IPS-NIHi11 (cell line): ENCODE measurements around the gene ABCB8.
"Not testable (repeated sequence)": the region's sequence is repeated elsewhere in the genome, so short reads cannot be mapped to it uniquely, and the experiment has no call there.

ENCODE experiments used
- DNase-seq: peaks from one replicate; pipeline ENCODE4 v3.0.0; 2012; ENCODE audit warnings: mixed read lengths, low spot score

ABCB8 gene

DNA sequence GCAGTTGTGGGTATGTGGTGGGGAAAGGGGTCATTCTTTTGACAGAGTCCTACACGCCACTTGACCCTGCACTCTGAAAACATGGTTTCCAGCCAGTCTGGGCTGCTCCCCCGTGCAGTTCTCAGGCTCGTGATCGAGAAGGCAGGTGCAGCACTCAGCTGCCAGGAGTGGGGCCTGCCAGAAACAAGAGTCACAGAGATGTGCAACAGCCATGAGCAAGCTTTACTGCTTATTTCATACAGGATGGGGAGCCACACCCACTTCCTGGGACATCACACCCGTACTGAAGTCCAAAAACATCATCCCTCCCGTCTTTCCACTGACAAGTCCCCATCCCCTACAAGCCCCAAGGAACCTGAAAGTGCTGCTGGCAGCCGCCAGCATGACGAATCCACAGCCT is 13.3 kb upstream of the ABCB8 start:
- no peak for DNase-seq

DNA sequence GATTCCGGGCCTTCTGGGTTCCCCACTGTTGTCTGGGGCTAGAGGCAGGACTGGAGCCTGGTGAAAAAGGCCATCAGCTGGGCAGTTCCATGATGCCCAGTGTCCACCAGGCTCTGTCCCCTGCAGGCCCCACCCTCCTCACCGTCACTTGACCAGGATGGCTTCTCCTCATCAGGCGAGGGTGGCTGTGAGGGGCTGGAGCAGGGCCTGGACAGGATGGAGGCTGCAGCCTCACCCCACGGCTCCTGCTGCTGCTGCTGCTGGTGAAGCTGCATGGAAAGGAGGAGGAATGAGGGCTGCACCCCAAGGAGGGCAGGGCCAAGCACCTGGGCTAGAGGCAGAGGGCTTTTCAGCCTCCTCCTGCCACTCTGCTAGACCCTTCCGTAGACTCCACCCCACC is 12.3 kb upstream of the ABCB8 start:
- no peak for DNase-seq

GRCh38 chr7:151016505-151016904 is 11.7 kb upstream of the ABCB8 start:
- DNase-seq: no peak

DNA sequence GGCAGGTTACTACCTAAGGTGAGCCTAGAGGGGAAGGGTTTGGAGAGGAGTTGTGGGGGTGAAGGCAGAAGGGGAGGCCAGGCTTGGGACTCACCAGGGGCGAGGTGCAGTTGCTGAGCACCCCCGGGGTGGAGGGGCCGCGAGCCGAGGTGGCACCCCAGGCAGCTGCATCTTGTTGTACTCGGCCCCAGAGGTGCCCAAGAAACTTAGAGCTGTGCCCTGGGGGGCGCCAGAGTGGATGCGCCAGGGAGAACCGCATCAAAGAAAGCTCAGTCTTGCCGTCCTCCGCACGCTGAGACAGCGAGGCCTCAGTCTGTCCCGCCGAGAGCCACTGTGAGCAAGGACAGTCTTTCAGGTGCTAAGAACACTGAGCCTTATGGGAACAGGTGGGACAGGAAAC is 11.3 kb upstream of the ABCB8 start:
- DNase-seq: no peak

DNA sequence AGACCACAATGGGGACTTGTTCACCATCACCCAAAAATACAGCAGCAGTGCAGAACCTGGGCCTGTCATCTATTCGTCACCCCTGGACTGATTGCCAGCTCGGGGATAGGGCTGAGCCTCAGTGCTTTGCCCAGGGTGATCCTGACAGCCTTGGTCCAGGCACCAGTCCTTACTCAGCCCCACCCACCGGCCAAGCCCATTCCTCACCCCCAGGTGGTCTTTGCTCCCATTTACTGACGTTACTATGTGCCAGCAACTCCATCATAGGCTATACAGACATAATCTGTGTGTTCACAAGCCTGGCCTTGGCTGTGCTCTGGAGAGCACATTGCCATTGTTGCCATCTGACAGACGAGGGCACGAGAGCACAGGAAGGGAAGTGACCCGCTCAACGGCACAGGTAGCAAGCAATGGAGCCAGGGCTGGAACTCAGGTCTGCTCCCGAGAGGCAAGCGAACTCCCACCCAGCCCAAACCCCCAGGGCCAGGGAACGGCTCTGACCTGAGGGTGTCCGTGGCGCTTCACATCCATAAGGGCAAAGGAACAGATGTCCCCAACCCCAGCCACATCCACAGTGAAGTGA is 10.8 kb upstream of the ABCB8 start:
- DNase-seq: no peak

- peak; percentile 84 for DNase-seq
Measured at GRCh38 chr7:151017953-151018420, 10.3 kb upstream of the ABCB8 start.

- peak; percentile 58 for DNase-seq
Measured at GRCh38 chr7:151018421-151019129, 9.7 kb upstream of the ABCB8 start.

GRCh38 chr7:151019130-151019447 is 9.2 kb upstream of the ABCB8 start:
- no peak for DNase-seq

- no peak for DNase-seq
Measured at GRCh38 chr7:151020231-151020630, 8.0 kb upstream of the ABCB8 start.

- no peak for DNase-seq
Measured at GRCh38 chr7:151023232-151023631, 5.0 kb upstream of the ABCB8 start.

DNA sequence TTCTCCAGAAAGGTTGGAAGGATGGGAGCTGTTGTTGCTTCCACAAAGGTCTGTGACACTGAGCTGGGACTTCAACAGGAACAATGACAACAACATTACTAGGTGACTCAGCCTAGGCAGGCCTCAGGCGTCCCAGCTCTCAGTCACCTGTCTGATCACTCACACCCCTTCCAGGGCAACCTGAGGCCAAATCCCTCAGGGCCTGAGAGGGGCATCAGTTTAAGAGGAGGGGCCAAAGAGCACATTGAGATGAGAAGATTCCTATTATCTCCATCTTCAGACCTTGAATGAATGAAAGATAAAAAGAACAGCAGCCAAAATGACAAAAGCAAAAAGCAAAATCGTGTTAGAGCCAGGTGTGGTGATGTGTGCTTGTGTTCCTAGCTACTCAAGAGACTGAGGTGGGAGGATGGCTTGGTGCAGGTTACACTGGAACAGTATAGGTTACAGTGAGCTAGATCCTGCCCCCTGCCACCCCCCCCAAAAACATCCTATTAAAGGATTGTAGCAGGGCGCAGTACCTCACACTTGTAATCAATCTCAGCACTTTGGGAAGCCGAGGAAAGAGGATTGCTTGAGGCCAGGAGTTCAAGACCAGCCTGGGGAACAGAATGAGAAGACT is 3.7 kb upstream of the ABCB8 start, which contains the start of gene ATG9B:
TSS of gene ATG9B (minus strand) at position 60 of the 622 bp plus-strand sequence. CDS start 71 bp downstream, outside the sequence.
- no peak for DNase-seq

DNA sequence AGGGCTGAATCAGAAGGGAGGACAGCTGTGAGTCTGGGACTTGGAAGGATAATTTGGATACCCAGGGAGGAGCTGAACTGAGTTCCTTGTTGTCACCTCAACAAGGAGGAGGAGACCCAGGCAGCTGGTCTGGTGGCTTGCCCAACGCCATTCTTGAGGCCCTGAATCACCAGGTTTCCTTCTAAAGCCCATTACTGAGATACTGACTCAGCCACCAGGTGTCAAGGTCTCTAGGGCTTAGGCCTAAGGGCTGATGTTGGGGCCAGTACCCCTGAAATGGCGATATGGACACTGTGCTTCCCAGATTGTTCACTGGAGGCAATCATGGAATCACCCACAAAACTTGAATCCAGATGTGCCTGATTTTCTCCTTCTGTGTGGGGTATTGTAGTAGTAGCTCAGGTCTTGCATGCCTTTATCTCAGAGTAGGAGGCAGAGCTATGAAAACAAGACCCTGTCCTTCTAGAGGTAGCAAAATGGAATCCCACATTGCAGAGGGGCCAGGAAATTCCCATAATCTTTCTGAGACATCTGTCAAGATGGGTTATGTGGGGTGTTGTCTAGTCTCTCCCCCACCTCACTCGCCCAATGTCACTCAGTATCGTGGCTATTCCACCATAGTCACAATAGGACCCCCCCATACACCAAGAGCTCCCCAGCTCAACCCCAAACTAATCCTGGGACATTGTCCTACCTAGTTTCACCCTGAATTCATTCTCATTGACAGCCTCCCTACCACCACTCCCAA is 2.2 kb upstream of the ABCB8 start:
- no peak for DNase-seq

DNA sequence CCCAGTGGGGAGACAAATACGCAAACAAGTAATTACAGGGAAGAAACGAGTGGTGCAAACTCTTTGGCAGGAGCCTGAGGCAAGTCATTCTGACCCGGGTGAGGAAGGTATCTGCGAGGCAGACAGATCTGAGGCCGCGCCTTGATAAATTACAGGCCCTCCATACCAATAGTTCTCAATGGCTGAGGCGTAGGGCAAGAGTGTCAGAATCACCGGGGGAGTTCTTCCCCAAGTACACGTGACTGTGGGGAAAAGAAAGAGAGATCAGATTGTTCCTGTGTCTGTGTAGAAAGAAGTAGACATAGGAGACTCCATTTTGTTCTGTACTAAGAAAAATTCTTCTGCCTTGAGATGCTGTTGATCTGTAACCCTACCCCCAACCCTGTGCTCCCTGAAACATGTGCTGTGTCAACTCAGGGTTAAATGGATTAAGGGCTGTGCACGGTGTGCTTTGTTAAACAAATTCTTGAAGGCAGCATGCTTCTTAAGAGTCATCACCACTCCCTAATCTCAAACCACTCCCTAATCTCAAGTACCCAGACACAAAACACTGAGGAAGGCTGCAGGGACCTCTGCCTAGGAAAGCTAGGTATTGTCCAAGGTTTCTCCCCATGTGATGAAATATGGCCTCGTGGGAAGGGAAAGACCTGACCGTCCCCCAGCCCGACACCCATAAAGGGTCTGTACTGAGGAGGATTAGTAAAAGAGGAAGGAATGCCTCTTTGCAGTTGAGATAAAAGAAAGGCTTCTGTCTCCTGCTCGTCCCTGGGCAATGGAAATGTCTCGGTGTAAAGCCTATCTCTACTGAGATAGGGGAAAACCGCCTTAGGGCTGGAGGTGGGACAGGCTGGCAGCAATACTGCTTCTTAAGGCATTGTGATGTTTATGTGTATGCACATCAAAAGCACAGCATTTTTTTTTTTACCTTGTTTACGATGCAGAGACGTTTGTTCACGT is 1.2 kb upstream of the ABCB8 start:
- not testable (repeated sequence) for DNase-seq

- DNase-seq: not testable (repeated sequence)
Measured at GRCh38 chr7:151027728-151028130, 521 bp upstream of the ABCB8 start.

DNA sequence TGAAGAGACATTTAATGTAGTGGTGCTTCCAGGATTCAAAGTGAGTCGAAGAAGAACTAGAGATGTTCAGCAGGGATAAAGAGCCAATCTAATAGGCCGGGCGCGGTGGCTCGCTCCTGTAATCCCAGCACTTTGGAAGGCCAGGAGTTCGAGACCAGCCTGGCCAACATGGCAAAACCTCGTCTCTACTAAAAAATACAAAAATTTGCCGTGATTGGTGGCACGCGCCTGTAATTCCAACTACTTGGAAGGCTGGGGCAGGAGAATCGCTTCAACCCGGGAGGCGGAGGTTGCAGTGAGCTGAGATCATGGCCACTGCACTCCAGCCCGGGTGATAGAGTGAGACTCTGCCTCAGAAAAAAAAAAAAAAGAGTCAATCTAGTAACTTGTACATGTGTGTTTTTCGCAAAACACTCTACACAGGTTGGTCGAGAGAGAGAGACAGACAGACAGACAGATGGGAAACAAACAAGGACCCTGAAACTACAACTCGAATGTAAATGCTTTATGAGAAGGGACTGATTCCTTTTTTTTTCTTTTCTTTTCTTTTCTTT is 775 bp downstream of the ABCB8 start:
- no peak for DNase-seq

- DNase-seq: no peak
Measured at GRCh38 chr7:151031011-151031410, 2.8 kb downstream of the ABCB8 start.

- DNase-seq: no peak
Measured at GRCh38 chr7:151032936-151033863, 5.0 kb downstream of the ABCB8 start.

GRCh38 chr7:151033864-151034249 is 5.6 kb downstream of the ABCB8 start:
- DNase-seq: no peak

DNA sequence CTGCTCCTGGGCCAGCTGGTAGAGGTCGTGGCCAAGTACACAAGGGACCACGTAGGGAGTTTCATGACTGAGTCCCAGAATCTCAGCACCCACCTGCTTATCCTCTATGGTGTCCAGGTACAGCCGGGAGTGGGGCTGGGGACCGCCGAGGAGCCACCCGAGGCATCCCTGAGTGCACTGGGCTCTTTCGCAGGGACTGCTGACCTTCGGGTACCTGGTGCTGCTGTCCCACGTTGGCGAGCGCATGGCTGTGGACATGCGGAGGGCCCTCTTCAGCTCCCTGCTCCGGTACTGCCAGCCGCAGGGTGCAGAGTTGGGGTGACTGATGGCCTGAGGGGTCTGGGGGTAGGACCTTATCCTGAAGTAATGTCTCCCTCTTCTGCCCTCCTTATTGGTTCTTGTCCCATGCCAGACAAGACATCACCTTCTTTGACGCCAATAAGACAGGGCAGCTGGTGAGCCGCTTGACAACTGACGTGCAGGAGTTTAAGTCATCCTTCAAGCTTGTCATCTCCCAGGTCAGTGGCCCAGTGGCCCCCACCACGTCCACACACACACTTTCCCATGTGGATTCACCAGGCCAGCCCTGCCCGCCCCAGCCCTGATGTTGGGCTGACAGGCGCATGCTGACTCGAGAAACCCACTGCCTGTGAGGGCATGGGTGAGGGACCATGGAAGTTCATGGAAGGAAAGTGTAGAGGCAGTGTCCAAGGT is 6.2 kb downstream of the ABCB8 start:
- DNase-seq: no peak
